GM18502 (cell line): ENCODE measurements around the gene CYB5D1.
"Not testable (repeated sequence)": the region's sequence is repeated elsewhere in the genome, so short reads cannot be mapped to it uniquely, and the experiment has no call there.

Source experiments
- ATAC-seq: cut with Tn5 transposase; IDR thresholded peaks from one replicate; pipeline ENCODE4 v1.9.1; 2021; ENCODE audit warnings: mild to moderate bottlenecking; ENCODE audit not compliant: unreplicated experiment, poor library complexity

Gene CYB5D1, protein sequence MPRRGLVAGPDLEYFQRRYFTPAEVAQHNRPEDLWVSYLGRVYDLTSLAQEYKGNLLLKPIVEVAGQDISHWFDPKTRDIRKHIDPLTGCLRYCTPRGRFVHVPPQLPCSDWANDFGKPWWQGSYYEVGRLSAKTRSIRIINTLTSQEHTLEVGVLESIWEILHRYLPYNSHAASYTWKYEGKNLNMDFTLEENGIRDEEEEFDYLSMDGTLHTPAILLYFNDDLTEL

GRCh38 chr17:7857713-7858521 is at the start of gene CYB5D1:
Gene CYB5D1, plus strand, starts transcription at chr17:7858003. Its CDS starts 132 bp downstream, at chr17:7858135.
- ATAC-seq, result peak; percentile 41

- ATAC-seq, result no peak
These were observed 48.6 kb upstream of the CYB5D1 start for GRCh38 chr17:7809086-7809790.

GRCh38 chr17:7809791-7810343 is 47.9 kb upstream of the CYB5D1 start:
- not testable (repeated sequence) for ATAC-seq

DNA sequence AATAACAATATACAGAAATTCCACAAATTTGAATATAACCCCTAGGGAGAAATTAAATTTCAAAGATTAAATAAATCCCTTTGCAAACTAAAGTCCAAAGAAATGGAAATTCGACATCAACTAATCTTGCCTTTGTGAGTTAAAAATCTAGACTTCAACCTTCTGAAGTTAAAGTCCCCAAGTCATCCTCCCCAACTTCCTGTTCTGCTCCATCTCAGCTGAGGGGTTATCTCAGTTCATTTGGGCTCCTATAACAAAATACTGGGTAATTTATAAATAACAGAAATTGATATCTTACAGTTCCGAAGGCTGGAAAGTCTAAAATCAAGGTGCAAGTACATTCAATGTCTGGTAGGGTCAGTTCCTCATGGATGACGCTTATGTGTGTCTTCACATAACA is 46.6 kb upstream of the CYB5D1 start:
- ATAC-seq, result no peak

DNA sequence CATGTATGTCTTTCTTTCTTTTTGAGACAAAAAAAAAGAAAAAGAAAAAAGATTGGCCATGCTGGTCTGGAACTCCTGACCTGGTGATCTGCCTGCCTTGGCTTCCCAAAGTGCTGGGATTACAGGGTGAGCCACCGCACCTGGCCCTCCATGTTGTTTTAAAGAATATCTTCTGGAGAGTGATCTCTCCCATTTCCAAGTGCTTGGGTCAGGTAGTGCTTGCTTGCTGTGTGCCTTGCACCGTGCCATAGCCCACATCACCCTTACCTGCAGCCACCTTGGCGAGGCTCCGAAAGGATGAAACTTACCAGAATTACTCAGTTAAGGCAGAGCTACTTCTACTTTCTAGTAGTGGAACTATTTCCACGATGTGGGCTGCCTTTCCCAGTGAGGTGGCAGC is 42.8 kb upstream of the CYB5D1 start:
- ATAC-seq, result no peak

DNA sequence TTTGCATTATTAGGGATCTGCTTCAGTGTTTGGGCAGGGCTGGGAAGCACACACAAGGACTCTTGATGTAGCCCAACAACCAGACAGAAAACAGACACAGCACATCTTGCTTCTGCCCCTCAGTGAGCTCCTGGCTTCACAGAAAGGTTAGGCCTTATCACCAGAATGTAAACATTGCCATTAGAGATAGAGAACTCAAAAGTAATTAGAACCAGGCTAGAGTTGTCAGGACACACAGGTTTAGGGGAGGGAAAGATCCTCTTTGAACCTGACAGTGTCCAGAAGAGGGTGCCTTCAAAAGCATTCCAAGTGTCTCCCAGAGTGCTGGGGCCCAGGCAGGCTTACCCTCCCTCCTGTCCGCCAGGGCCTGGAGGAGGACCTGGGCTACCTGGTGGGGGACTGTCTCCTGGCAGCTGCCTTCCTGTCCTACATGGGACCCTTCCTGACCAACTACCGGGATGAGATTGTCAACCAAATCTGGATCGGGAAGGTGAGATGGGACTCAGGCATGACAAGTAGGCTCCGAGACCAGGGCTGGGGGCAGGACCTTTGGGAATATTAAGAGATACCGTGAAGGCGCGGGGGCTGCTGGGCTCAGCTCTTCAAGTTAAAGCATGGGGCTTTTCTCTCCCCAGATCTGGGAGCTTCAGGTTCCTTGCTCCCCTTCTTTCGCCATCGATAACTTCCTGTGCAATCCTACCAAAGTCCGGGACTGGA is 40.7 kb upstream of the CYB5D1 start:
- ATAC-seq, result no peak

DNA sequence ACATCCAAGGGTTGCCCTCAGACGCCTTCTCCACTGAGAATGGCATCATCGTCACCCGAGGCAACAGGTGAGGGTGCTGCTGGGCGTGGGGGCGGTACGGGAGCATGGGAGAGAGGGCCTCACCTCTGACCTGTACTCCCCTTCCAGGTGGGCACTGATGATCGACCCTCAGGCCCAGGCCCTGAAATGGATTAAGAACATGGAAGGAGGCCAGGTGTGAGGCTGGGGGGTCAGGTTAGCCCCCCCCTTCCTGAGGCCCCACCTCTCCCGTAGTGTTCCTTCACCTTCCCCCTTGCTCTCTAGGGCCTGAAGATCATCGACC is 40.2 kb upstream of the CYB5D1 start:
- no peak for ATAC-seq

GRCh38 chr17:7818026-7818425 is 39.8 kb upstream of the CYB5D1 start:
- no peak for ATAC-seq

DNA sequence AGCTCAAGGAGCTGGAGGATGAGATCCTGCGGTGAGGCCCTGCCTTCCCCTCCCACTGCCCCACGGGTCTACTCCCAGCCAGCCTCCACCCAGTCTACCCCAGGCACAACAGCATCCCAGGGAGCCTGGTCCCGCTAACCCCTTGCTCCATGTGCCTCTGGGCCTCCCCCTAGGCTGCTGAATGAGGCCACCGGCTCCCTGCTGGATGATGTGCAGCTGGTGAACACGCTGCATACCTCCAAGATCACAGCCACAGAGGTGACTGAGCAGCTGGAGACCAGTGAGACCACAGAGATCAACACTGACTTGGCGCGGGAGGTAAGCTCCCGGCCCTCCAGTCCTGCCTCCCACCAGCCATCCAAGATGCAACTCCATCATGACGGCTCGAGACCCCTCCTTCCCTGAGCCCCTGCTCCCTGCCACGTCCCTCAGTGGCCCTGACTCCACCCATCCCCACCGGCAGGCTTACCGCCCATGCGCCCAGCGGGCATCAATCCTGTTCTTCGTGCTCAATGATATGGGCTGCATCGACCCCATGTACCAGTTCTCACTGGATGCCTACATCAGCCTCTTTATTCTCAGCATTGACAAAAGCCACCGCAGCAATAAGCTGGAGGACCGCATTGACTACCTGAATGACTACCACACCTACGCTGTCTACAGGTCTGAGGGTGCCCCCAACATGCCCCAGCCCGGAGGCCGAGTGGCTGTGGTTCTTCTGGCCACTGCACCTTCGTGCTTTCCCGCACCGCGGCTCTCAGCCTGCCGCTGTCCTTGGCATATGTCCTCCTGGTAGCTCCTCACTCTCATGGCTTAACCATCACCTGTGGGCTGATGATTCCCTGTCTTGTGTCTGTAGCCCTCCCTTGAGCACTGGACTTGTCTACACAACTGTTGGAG is 38.8 kb upstream of the CYB5D1 start:
- no peak for ATAC-seq

- no peak for ATAC-seq
These were observed 37.6 kb upstream of the CYB5D1 start for GRCh38 chr17:7820231-7820630.

DNA sequence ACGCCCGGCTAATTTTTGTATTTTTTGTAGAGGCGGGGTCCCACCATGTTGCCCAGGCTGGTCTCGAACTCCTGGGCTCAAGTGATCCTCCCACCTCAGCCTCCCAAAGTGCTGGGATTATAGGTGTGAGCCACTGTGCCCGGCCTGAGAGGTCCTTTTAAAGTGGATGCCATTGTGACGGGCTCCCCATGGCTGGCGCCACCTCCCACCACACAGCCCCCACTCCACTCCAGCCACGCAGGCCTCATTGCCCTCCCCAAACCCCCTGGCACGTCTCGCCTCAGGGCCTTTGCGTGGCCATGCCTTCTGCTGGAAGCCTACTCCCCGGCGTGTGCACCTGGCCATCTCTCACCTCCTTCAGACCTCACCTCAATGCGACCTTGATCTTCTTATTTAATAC is 35.7 kb upstream of the CYB5D1 start:
- ATAC-seq, result no peak

DNA sequence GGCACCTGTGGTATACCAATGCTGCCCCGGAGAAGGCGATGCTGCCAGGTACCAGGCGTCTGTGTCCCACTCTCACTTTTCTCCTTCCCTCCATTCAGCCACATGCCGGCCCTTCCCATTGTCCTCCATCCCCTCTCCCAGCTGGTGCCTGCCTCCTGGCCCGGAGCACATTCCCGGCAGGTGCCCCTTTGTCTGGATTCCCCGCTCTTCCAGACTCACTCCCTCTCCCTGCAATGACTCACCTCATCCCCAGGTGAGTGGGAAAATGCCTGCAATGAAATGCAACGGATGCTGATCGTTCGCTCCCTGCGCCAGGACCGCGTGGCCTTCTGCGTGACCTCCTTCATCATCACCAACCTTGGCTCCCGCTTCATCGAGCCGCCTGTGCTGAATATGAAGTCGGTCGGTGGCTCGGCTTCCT is 34.2 kb upstream of the CYB5D1 start:
- no peak for ATAC-seq

DNA sequence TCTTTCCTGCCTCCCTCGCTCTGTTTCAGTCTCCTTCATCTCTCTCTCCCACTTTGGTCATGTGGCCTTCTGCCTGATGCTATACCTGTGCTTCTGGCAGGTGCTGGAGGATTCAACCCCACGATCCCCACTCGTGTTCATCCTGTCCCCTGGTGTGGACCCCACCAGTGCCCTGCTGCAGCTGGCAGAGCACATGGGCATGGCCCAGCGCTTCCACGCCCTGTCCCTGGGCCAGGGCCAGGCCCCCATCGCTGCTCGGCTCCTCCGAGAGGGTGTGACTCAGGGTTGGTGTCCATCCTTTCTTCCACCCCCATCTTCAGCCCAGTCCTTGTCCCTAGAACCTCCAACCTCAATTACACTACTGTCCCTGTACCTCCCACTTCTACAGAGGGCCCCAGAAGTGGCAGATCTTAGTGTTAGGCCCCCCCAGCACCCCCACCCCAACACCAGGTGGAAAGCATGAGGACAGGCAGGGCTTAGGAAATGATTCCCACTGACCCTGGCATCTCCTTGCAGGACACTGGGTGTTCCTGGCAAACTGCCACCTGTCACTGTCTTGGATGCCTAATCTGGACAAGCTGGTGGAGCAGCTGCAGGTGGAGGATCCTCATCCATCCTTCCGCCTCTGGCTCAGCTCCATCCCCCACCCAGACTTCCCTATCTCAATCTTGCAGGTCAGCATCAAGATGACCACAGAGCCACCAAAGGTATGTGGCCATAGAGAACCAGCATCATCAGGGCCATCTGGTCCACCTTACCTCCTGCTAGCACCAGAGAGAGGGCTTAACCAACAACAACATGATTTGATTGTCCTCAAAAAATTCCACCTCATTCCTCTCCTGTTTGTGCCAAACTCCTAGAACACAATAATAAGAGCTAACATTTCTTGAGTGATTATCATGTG is 33.5 kb upstream of the CYB5D1 start:
- ATAC-seq, result no peak

DNA sequence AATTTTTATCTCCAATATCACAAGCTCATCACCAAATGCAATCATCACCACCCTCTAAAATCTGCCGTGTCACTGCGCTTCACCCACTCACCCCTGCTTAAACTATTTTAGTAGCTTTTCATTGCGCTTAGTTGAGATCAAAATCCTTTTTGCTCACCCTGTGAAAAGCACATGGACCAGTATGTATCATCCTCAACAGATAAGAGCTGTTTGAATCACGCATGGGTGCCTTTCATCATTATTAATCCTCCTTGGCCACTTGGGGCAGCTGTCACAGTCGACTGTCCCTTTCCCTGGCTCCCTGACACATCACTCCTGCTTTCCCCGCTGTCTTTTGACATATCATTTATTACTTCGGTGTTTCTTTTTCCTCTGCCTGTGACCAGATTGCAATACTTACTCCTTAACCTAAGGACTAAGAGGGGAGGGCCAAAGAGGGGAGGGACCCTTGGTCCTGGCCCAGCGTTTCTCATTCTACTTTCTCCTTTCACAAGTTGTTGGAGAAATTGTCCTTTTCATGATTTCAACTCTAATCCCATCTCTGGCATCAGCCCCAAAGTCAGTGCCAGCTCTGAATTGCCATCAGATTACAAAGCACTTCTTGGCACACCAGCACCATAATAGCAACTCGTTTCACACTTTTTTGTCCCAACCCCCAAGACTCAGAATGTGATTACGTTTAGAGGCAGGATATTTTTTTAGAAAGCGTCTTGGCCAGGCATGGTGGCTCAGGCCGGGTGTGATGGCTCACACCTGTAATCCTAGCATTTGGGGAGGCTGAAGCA is 32.4 kb upstream of the CYB5D1 start:
- no peak for ATAC-seq

GRCh38 chr17:7830616-7831015 is 27.2 kb upstream of the CYB5D1 start:
- no peak for ATAC-seq

DNA sequence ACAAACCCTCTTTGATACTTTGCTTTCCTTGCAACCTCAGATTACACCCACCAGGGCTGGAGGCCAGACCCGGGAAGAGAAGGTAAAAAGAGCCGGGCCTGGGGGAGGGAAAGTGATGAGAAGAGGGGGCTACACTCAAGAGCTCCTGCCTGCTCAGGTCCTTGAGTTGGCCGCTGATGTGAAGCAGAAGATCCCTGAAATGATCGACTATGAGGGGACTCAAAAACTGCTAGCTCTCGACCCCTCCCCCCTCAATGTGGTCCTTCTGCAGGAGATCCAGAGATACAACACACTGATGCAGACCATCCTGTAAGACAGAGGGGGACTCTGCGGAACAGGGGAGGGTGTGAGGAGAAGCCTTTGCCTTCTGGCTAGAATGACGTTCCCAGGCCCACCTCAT is 26.6 kb upstream of the CYB5D1 start:
- no peak for ATAC-seq

DNA sequence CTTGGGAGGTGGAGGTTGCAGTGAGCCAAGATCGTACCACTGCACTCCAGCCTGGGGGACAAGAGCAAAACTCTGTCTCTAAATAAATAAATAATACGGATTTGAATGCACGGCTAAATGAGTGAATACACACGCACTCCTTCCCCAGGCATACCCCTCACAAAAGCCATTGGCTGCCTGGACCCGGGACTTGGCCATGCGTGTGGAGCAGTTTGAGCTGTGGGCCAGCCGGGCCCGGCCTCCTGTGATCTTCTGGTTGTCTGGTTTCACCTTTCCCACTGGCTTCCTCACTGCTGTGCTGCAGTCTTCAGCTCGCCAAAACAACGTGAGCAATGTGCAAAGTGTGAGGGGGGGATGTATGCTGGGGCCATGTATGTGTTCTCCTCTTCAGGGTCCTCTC is 25.4 kb upstream of the CYB5D1 start:
- no peak for ATAC-seq
